ENCODE data around the gene DCUN1D1.

The DCUN1D1 gene

DNA sequence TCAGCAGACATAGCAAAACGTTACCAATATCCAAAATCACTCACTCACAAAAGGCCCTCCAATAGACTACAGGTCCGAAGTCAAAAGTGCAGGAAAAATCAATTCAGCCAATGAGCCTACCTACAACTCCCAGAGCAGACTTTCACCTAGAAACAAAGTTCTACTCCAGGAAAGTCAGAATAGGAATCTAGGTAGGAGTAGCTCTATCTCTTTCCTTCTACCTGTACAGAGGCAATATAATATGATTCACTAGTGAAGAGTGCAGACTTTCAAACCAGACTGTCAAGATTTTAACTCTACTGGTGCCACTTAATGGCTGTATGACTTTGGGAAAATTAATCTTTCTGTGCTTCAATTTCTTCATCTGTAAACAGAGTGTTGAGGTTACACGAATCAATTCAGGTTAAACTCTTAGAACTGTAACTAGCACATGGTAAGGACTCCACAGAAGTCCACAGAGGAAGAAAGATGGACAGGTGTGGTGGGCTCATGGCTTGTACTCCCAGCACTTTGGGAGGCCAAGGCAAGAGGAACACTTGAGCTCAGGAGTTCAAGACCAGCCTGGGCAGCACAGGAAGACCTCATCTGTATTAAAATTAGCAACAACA lies 9.4 kb downstream of the DCUN1D1 start:
- no peak overlapping the region for H2BK15ac ChIP-seq (replicated peaks; ENCODE audit: low read depth)
- H4K8ac ChIP-seq (ENCODE audit: low read depth, low read length), result no peak overlapping the region
- peaks cover 48% of the 10 kb centered on the region for H3K79me2 ChIP-seq (ENCODE audit: control insufficient read depth, insufficient read depth, low read length)
- peaks cover 3% of the 10 kb centered on the region for H3K79me1 ChIP-seq (ENCODE audit: low read length)
- no peak overlapping the region for H3K4ac ChIP-seq (ENCODE audit: low read depth, low read length)
- H2AK5ac ChIP-seq (ENCODE audit: low read length), result no peak overlapping the region
- no peak for DNase-seq
- no peak overlapping the region for H3K9ac ChIP-seq (ENCODE audit: low read length)
- no peak overlapping the region for H3K27ac ChIP-seq (ENCODE audit: low read depth, low read length)
- H3K4me2 ChIP-seq (ENCODE audit: low read length), result no peak overlapping the region
- no peaks in the 10 kb centered on the region for H3K36me3 ChIP-seq (ENCODE audit: control insufficient read depth, insufficient read depth, low read length)
- no peak overlapping the region for H3K18ac ChIP-seq (ENCODE audit: low read length)
- H3K27me3 ChIP-seq (ENCODE audit: insufficient read depth, low read length, poor library complexity), result no peaks in the 10 kb centered on the region
- peaks cover 2% of the 10 kb centered on the region for H3K4me1 ChIP-seq (ENCODE audit: control insufficient read depth, low read depth, low read length)
- no peak overlapping the region for H3K23ac ChIP-seq (ENCODE audit: low read length)
- H4K5ac ChIP-seq (ENCODE audit: low read length), result no peak overlapping the region
- H3K56ac ChIP-seq (ENCODE audit: low read length), result no peak overlapping the region
- H3K4me3 ChIP-seq (ENCODE audit: low read length), result no peak overlapping the region
- H2BK5ac ChIP-seq (ENCODE audit: low read length), result no peak overlapping the region
- H2BK120ac ChIP-seq (ENCODE audit: low read depth, low read length), result no peak overlapping the region
- WGBS (ENCODE audit: extremely low coverage, insufficient coverage, low lambda C conversion rate), result no CpG with 5 or more reads among the region's 3 CpGs

DNA sequence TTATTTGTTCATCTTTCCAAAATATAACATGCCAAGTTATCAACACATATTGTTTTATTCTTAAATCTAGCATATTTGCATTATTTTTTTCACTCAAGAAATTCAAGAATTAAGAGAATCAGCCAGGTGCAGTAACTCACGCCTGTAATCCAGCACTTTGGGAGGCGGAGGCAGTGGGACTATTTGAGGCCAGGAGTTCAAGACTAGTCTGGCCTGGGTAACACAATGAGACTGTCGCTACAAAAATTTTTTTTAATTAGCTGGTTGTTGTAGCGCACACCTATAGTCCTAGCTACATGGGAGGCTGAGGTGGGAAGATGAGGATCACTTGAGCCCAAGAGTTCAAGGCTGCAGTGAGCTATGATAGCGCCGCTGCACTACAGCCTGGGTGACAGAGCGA lies 10.5 kb downstream of the DCUN1D1 start:
- Histone ChIP-seq H2AK5ac (ENCODE audit: low read length) (no peak overlapping the region), H3K9ac (ENCODE audit: low read length) (no peak overlapping the region), H3K27me3 (ENCODE audit: insufficient read depth, low read length, poor library complexity) (no peaks in the 10 kb centered on the region), H3K18ac (ENCODE audit: low read length) (no peak overlapping the region), H3K4me2 (ENCODE audit: low read length) (no peak overlapping the region), H3K36me3 (ENCODE audit: control insufficient read depth, insufficient read depth, low read length) (no peaks in the 10 kb centered on the region), H3K27ac (ENCODE audit: low read depth, low read length) (no peak overlapping the region), H2BK120ac (ENCODE audit: low read depth, low read length) (no peak overlapping the region), H4K8ac (ENCODE audit: low read depth, low read length) (no peak overlapping the region), H3K56ac (ENCODE audit: low read length) (peak overlapping the region; percentile 71), H3K4me3 (ENCODE audit: low read length) (no peak overlapping the region), H3K4me1 (ENCODE audit: control insufficient read depth, low read depth, low read length) (peaks cover 2% of the 10 kb centered on the region), H3K79me2 (ENCODE audit: control insufficient read depth, insufficient read depth, low read length) (peaks cover 46% of the 10 kb centered on the region), H4K5ac (ENCODE audit: low read length) (no peak overlapping the region), H2BK5ac (ENCODE audit: low read length) (no peak overlapping the region), H3K4ac (ENCODE audit: low read depth, low read length) (peak overlapping the region; percentile 52), H2BK15ac (replicated peaks; ENCODE audit: low read depth) (no peak overlapping the region), H3K79me1 (ENCODE audit: low read length) (peaks cover 4% of the 10 kb centered on the region), H3K23ac (ENCODE audit: low read length) (no peak overlapping the region)
- no peak for DNase-seq
- no CpG with 5 or more reads among the region's 7 CpGs for WGBS (ENCODE audit: extremely low coverage, insufficient coverage, low lambda C conversion rate)

DNA sequence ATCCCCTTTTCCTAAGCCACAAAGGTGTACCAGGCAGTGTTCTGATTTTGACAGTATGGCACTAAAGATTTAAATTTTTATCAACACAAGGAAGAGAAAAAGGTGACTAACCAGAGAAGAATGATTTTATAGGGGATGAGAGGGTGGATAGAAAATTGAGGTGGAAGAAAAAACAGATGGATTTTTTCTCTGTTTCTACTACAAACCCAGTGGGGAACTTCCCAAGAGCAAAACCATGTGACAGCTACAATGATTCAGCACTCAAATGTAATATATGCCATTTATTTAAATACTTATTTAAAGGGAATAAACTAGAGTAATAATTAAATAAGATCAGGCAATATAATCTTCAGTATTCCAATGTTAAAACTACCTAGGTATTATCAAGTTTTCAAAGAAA lies 11.1 kb downstream of the DCUN1D1 start:
- Histone ChIP-seq H3K79me1 (ENCODE audit: low read length) (peaks cover 4% of the 10 kb centered on the region), H3K36me3 (ENCODE audit: control insufficient read depth, insufficient read depth, low read length) (no peaks in the 10 kb centered on the region)

DNA sequence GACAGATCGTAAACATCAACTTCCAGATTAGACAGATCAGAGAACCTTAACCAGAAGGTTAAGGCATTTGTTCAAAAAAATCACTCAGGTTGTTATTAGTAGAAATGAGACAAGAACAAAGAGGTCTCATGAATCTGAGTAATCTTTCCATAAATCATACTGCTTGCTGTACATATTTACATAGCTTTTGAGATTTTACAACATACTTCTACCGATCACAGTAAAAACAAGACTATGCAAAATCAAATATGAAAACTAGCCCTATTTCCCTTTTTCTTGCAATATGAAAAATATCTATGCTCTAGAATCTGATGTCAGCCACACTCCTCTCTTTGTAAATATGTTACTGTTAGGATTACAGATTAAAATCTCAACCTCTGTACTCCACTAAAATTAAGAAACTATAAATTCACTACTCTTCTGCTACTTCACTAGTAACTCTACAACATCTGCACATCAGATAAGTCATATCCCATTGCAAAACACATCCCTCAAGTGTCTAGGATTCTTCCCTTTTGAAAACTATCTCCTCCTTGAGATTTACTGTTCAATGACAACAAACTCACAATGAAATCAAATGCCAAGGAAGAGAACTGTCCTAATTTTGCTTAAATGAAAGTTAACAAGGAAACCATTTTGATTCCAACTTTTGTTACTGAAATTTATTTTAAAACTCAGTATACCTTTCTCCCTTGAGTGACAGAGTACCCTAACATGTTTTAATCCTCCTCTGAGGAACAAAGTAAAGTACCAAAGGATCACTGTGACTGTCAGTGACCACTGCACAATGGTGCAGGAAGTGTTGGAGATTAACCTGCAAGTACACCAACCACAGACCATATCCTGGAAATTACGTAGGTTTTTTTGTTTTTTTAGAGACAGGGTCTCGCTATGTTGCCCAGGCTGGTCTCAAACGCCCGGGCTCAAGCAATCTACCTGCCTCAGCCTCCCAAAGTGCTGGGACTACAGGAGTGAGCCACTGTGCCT lies 12.8 kb downstream of the DCUN1D1 start:
- H3K79me2 ChIP-seq (ENCODE audit: control insufficient read depth, insufficient read depth, low read length), result peaks cover 38% of the 10 kb centered on the region
- no peak overlapping the region for H3K4me2 ChIP-seq (ENCODE audit: low read length)
- no peak overlapping the region for H3K9ac ChIP-seq (ENCODE audit: low read length)
- peak overlapping the region; percentile 28 for H4K8ac ChIP-seq (ENCODE audit: low read depth, low read length)
- WGBS (ENCODE audit: extremely low coverage, insufficient coverage, low lambda C conversion rate), result no CpG with 5 or more reads among the region's 6 CpGs
- no peak overlapping the region for H4K5ac ChIP-seq (ENCODE audit: low read length)
- peak overlapping the region; percentile 47 for H3K18ac ChIP-seq (ENCODE audit: low read length)
- no peak overlapping the region for H2BK15ac ChIP-seq (replicated peaks; ENCODE audit: low read depth)
- H2BK5ac ChIP-seq (ENCODE audit: low read length), result no peak overlapping the region
- no peak overlapping the region for H2BK120ac ChIP-seq (ENCODE audit: low read depth, low read length)
- H3K4ac ChIP-seq (ENCODE audit: low read depth, low read length), result no peak overlapping the region
- H3K36me3 ChIP-seq (ENCODE audit: control insufficient read depth, insufficient read depth, low read length), result no peaks in the 10 kb centered on the region
- H3K27ac ChIP-seq (ENCODE audit: low read depth, low read length), result no peak overlapping the region
- DNase-seq, result no peak
- H3K56ac ChIP-seq (ENCODE audit: low read length), result no peak overlapping the region
- H2AK5ac ChIP-seq (ENCODE audit: low read length), result no peak overlapping the region
- H3K4me3 ChIP-seq (ENCODE audit: low read length), result no peak overlapping the region
- H3K27me3 ChIP-seq (ENCODE audit: insufficient read depth, low read length, poor library complexity), result no peaks in the 10 kb centered on the region
- H3K79me1 ChIP-seq (ENCODE audit: low read length), result peaks cover 4% of the 10 kb centered on the region
- H3K4me1 ChIP-seq (ENCODE audit: control insufficient read depth, low read depth, low read length), result peaks cover 2% of the 10 kb centered on the region
- no peak overlapping the region for H3K23ac ChIP-seq (ENCODE audit: low read length)

More for the DNA sequence above, 11.1 kb downstream of the DCUN1D1 start:
- DNase-seq, result no peak
- Histone ChIP-seq H4K8ac (ENCODE audit: low read depth, low read length) (no peak overlapping the region), H3K4me2 (ENCODE audit: low read length) (no peak overlapping the region), H3K27me3 (ENCODE audit: insufficient read depth, low read length, poor library complexity) (no peaks in the 10 kb centered on the region), H2BK15ac (replicated peaks; ENCODE audit: low read depth) (no peak overlapping the region), H2BK5ac (ENCODE audit: low read length) (no peak overlapping the region), H3K27ac (ENCODE audit: low read depth, low read length) (no peak overlapping the region), H2AK5ac (ENCODE audit: low read length) (no peak overlapping the region), H3K56ac (ENCODE audit: low read length) (no peak overlapping the region), H3K4me3 (ENCODE audit: low read length) (no peak overlapping the region), H3K4me1 (ENCODE audit: control insufficient read depth, low read depth, low read length) (peaks cover 2% of the 10 kb centered on the region), H3K9ac (ENCODE audit: low read length) (no peak overlapping the region), H3K18ac (ENCODE audit: low read length) (no peak overlapping the region), H2BK120ac (ENCODE audit: low read depth, low read length) (no peak overlapping the region), H3K4ac (ENCODE audit: low read depth, low read length) (no peak overlapping the region), H4K5ac (ENCODE audit: low read length) (no peak overlapping the region), H3K79me2 (ENCODE audit: control insufficient read depth, insufficient read depth, low read length) (peaks cover 46% of the 10 kb centered on the region), H3K23ac (ENCODE audit: low read length) (no peak overlapping the region)

DNA sequence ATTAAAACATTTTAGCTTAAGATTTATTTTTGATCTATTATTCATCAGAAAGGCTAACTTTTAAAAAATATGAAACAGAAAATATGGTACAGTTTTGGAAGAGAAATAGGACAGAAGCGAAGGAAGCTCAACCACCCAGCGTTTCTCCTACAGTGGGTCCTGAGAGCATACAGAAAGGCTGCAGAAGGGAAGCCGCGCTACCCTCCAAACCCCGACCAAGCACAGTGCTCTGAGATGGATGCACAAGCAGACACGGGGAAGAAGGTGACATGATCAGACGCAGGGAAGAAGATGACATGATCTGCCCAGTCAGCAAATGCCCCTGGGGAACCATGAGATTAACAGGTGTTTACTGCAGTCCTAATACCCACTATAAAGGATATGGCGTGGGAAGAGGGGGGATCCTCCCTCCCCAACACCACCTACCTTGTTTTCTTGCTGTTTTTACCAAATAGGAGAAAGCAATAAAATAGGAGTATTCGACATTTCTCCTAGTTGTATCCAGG lies 14.4 kb downstream of the DCUN1D1 start:
- Histone ChIP-seq H3K23ac (ENCODE audit: low read length) (no peak overlapping the region), H3K9ac (ENCODE audit: low read length) (no peak overlapping the region), H3K56ac (ENCODE audit: low read length) (no peak overlapping the region), H3K36me3 (ENCODE audit: control insufficient read depth, insufficient read depth, low read length) (no peaks in the 10 kb centered on the region), H2BK120ac (ENCODE audit: low read depth, low read length) (no peak overlapping the region), H3K79me1 (ENCODE audit: low read length) (peaks cover 4% of the 10 kb centered on the region), H3K4me3 (ENCODE audit: low read length) (no peak overlapping the region), H3K4ac (ENCODE audit: low read depth, low read length) (no peak overlapping the region), H3K27ac (ENCODE audit: low read depth, low read length) (no peak overlapping the region), H2BK15ac (replicated peaks; ENCODE audit: low read depth) (no peak overlapping the region), H4K8ac (ENCODE audit: low read depth, low read length) (no peak overlapping the region), H2AK5ac (ENCODE audit: low read length) (no peak overlapping the region), H2BK5ac (ENCODE audit: low read length) (no peak overlapping the region), H3K27me3 (ENCODE audit: insufficient read depth, low read length, poor library complexity) (no peaks in the 10 kb centered on the region), H3K4me2 (ENCODE audit: low read length) (no peak overlapping the region), H3K18ac (ENCODE audit: low read length) (no peak overlapping the region), H3K4me1 (ENCODE audit: control insufficient read depth, low read depth, low read length) (peaks cover 2% of the 10 kb centered on the region), H4K5ac (ENCODE audit: low read length) (no peak overlapping the region), H3K79me2 (ENCODE audit: control insufficient read depth, insufficient read depth, low read length) (peaks cover 28% of the 10 kb centered on the region)
- WGBS (ENCODE audit: extremely low coverage, insufficient coverage, low lambda C conversion rate), result no CpG with 5 or more reads among the region's 9 CpGs
- DNase-seq, result no peak
